ENCODE data around the gene TACSTD2.
"Not testable (repeated sequence)": the region's sequence is repeated elsewhere in the genome, so short reads cannot be mapped to it uniquely, and the experiment has no call there.

TACSTD2 gene

DNA sequence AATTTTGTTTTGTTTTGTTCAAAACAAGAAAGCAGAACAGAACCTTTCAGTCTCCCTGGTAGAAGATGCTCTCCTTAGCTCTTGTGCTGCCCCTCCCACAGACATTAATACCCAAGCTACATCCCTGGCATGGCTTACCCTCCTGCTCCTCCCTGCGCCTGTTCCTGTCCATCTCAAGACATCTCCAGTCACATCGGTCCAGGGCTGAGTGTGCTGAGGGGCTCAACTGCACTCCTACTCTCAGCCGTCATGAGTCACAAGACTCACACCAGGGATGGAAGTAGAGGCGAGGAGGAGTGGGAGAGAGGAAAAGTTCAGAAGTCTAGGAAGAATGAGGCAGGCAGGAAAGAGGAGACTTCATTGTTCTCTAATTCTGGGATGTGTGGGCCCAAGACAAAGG lies 9.2 kb upstream of the TACSTD2 start:
- DNase-seq: no peak

DNA sequence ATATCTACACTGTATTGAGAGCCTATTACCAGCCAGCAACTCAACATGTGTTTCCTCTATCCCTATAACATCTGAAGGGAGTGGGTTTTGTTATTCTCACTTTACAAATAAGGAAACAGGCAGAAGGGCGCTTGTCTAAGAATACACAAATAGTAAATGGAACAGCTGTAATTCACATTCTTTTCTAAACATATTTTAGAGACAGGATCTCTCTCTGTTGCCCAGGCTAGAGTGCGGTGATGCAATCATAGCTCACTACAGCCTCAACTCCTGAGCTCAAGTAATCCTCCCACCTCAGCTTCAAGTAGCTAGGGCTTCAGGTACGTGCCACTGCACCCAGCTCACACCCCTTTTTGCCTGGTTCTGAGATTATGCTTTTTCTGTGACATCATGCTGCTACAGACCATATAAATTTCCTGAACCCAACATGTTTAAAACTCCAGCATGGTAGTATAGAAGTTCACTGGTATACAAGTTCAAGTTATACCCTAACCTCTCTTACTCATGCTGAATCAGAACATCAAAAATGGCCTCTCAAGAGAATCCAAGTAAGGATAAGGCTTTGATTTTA lies 8.6 kb upstream of the TACSTD2 start:
- no peak for DNase-seq

DNA sequence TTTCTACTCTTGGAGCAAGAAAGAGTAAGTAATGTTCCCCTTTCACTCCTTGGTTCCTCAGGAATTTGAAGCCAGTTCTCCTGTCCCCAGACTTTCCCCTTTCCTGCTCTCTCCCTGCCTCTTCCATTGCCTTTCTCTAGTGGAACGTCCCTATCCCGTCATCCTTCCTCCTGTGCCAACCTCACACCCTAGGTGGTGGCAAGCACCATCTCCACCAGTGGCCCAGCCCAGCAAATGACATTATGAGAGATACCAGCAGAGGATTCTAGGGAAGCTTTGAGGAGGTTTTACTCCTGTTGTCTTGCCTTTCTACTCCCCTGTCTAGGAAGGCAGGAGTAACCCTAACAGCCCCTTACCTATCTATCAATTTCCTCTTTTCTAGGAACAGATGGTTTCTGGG lies 8.1 kb upstream of the TACSTD2 start:
- DNase-seq: no peak

DNA sequence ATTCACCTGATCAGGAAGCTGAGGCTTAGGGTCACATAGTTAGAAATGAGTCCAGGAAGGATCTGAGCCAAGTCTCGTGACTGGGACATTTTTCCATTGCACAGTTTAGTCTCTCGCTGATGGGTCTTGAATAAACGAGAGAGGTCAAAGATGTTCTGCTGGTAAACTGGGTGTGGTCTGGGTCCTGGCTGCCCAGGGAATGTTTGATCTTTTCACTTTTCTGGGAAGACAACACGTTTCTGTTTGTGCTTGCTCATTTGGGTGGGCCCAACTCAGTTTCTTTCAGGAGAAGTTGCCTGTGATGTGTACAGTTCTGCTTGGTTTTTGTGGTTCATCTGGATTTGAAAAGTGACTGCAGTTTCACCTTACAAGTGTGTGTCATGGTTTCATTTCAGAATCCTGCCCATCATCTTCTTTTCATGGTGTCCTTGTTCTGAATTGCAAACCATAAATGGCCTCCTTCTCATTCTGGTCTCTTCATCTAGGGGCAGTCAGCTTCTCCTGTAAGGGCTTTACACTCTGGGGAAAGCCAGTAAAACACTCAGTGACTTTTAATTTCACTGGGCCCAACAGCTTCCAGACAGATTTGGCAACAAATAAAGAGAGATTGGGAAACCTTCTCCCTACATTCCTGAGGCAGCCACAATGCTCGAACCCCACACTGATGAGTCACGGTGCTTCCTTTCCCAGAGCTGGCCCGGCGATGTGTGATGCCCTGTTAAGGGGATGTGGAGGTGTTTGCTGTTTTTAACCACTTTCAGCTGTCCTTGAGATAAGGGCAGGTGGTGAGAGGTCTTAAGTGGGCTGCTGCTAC lies 7.2 kb upstream of the TACSTD2 start:
- no peak for DNase-seq

DNA sequence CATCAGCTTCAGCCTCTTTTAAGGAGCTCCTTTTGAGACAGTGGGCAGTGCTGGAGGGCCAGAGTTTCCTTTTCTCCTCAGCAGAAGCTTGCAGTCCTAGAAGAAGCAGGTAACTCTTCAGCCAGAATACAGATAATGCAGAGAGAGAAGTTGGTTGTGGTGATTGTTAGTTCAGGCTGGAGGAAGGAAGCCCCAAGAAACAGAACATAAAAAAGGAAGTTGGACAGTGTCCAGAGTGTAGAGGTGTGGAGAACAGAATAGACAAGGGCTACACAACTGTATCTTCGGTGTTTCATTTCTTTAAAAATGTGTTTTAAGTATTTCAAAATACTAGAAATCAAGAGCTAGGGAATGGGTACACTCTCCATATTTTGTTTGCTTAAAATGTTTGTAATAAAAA lies 6.4 kb upstream of the TACSTD2 start:
- no peak for DNase-seq

DNA sequence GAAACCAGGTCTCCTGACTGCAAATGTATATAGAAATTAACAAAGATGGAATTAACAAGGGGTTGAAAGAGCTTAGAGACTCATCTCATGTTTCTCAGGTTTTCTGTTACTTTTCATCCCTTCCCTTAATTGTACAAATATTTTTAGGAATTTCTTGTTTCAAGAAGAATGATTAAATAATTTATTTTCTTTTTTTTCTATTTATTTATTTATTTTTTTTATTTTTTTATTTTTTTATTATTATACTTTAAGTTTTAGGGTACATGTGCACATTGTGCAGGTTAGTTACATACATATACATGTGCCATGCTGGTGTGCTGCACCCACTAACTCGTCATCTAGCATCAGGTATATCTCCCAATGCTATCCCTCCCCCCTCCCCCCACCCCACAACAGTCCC lies 5.1 kb upstream of the TACSTD2 start:
- not testable (repeated sequence) for DNase-seq

DNA sequence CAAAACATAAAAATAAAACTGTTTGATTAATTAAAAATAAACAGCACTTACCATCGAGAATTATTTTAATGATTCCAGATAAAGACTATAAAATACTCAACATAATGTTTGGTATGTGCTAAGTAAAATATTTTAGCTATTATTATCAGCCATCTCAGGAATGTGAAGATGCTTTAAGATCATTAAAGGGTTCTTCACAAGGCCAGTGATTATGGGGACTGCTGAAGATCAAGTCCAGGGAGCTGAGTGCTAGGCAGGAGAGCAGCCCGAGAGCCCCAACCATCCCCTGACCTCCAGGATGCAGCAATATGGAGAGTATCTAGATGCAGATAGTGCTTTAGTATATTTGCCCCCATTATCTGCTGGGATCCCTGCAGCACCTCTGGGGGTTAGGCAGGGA lies 4.6 kb upstream of the TACSTD2 start:
- DNase-seq: no peak

DNA sequence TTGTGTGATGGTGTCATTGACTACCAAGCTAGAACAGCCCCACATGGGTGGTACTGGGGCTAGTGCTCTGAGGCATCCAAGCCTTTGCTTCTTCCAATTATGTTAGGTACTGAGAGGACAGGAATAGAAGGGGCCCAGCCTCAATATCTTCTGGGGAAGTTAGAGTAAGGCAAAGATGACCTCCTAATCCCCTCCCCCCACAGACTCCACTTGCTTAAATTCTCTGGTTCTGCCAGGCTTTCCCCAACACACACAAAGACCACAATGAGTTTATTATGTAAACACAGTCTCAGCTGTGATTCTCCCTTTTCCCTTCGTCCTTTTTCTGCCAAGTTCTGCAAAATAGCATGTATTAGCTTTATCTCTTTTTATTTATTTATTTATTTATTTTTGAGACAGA lies 3.1 kb upstream of the TACSTD2 start:
- no peak for DNase-seq

DNA sequence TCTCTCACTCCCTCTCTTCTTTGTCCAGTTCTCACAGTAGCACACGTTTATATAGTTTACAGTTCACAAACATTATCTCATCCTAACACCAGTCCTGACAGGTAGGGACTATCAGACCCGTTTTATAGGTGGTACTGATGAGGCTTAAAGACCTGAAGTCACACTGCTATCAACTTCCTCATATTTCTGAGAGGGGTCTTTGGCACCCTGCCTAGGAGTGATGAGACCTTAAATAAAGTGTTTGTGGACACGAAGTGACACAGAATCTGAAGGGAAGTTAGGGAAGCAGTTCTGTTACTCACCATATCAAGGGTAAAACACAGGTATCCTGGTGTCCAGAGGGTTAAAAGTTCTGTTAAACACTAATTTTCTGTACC lies 590 bp upstream of the TACSTD2 start:
- no peak for DNase-seq

DNA sequence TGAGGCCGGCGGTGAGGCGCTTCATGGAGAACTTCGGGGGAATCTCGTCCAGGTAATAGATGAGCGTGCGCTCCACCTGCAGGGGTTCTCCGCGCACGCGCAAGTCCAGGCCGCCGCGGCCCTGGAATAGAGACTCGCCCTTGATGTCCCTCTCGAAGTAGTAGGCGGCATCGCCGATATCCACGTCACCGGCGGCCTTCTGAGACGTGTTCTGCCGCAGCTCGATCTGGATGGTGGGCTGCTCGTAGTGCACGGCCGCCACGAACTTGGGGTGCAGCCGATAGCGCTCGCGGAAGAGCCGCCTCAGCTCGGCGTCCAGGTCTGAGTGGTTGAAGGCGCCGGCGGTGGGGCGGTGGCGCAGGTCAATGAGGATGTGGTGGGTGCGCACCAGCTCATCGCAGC lies 726 bp downstream of the TACSTD2 start:
- DNase-seq: peak; percentile 7

DNA sequence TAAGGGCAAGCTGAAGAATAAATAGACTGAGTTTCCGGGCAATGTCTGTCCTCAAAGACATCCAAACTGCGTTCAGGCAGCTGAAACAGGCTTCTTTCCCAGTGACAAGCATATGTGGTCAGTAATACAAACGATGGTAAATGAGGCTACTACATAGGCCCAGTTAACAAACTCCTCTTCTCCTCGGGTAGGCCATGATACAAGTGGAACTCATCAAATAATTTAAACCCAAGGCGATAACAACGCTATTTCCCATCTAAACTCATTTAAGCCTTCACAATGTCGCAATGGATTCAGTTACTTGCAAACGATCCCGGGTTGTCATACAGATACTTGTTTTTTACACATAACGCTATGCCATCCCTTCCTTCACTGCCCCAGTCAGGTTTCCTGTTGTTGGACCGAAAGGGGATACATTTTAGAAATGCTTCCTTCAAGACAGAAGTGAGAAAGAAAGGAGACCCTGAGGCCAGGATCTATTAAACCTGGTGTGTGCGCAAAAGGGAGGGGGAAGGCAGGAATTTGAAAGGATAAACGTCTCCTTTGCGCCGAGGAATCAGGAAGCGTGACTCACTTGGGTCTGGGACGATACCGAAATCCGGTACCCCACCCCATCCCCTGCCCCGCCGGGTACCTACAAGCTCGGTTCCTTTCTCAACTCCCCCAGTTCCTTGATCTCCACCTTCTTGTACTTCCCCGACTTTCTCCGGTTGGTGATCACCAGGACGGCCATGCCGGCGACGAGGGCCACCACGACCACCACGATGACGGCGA lies 1.3 kb downstream of the TACSTD2 start:
- DNase-seq: no peak

DNA sequence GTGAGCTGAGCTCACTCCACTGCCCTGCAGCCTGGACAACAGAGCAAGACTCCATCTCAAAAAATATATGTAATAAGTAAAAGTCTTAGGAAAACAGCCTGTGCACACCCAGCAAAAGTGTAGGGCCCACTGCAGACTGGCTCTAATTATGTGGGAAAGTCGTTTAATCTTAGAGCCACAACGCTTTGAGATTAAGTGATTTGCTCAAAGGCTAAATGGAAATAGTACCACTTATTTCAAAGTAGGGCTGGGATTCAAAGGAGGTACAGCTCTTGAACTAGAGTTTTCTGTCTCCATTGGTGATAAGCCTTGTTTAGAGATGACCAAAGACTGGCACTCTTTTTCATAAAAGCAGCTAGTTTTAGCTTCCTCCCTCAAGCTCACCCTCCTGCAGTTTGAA lies 2.2 kb downstream of the TACSTD2 start:
- DNase-seq: no peak

DNA sequence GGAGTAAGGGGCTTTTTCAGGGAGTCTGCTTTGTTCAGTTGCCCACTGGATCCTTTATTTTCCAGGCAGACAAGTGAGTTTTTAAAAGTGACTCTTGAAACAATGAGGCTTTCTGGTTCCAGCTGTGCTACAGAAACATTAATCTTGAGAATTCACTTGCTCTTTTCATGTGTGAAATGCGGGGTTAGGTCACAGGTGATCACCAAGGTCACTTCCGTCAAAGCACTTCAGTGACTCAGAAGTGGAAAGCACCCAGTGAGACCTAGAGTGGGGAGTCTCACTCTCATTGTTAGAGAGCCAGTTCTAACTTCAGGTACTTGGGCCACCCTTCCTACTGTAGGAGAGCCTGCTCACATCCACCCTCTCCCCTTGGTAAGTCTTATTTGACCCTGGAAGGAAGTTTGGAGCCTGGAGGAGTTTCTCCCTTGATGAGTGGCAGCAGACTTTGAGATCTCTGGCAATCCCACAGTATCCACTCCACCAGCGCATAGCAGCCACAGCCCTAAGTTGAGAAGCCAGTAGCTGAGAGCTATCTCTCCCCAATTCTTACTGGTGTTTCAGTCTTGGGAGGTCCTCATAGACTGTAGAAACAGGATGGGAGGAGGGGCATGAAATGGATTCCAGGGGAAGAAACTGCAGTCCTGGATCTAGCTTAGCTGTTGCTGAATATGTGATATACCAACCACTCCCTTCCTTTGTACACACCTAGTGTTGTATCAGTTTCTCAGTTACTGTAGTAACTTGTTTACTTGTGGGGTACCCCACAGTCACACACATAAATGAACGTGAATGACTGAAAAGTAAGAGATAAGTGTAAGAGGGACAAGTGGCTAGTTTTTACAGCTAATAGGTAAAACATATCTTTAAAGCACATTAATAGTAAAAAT lies 3.1 kb downstream of the TACSTD2 start:
- peak; percentile 45 for DNase-seq

DNA sequence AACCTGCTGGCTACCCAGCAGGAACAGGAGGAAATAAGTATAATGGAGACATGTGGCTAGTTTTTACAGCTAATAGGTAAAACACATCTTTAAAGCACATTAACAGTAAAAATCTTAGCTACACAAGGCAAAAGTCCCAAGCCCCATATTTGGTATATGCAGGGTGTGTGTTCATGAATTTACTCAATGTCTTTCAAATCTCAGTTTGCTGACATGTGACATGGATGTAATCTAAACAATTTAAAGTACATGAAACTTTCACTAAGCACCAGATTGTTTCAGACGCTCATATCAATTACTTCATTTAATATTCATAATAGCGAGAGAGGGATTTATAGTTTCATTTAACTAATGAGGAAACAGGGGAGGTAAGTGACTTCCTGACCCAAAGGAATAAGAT lies 3.9 kb downstream of the TACSTD2 start:
- no peak for DNase-seq

DNA sequence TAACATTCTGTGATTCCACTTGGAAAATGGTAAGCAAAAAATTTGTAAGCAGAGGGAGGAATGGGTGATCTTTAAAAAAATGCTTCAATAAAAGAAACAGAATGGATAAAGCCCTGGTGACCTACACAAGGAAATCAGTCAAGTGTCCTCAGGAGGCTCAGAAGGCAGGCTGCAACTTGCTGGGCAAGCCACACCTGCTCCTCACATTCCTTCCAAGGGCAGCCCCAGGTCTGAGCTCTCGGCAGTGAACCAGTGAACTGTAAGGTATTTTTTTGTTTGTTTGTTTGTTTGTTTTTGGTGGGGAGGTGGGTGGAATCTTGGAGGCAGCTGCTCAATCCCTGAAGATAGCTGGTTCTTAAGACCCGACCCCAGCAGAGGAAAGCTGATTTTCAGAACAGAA lies 4.4 kb downstream of the TACSTD2 start:
- no peak for DNase-seq

DNA sequence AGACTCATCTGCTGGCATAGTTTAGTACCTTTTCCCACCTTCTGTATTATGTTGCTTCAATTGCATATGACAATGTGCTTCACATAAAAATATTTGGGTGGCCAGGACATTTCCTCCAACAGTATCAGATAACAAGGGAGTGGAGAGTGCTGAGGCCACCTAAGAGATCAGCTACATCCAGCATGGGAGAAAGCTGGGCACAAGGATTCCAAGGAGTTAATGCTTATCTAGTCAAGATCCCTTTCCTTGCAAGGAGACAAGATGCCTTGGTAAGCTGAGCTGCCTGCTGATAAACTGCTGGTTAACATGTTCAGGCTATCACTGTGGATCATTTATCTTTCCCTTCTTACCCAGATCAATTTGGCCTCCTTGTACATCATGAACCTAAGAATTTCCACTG lies 5.4 kb downstream of the TACSTD2 start:
- no peak for DNase-seq

DNA sequence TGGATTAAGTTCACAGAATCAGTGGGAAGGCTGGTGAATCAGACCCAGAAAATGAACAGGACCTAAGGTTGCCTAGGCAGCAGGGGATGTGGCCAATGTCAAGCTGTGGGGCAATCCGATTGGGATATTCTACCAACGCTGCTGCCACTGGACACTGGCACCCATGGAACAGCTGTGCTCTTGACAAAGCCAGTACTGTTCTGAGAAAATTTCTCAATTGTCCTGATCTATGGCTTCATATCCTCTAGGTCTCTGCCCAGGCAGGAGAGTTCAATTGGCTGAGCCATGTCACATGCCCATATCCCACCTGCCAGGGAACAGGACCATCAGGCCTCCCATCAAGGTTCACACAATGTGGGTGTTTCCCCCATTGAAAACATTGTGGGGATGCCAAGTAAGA lies 6.2 kb downstream of the TACSTD2 start:
- DNase-seq: no peak

DNA sequence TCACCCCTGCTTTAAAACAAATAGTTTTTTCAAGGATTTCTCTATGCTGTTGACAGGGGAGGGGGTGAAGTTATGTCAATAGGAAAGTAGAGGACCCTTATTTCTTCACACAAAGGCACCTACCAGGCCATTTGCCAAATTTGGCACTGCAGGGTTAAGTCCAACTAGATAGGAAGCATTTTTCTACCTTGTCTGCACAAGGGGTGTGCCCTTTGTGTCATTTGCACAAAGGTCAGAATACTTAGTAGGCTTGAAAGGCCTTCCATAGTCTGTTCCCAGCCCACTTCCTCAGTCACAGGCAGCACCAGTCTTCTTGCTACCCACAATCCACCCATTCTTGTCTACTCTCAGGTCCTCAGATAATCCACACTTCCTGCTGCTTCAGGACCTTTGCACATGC lies 7.0 kb downstream of the TACSTD2 start:
- no peak for DNase-seq

DNA sequence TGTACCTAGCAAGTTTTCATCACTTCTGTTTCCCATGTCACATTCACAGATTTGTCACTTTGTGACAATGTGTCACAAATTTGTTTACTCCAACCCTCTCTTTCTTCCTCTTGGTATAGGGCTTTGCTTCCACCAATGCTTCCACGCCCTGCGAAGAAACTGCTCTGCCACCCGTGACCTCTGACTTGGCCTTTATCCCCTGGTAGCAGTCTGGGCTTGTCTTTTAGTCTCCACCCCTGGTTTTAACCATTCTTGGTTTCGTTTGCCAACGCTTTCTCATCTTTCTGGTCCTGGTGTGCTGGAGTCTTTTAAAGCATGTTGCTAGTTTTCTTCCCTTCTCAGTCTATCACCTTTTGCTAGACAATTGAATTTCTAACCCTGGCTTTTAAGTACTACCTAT lies 8.1 kb downstream of the TACSTD2 start:
- DNase-seq: no peak

DNA sequence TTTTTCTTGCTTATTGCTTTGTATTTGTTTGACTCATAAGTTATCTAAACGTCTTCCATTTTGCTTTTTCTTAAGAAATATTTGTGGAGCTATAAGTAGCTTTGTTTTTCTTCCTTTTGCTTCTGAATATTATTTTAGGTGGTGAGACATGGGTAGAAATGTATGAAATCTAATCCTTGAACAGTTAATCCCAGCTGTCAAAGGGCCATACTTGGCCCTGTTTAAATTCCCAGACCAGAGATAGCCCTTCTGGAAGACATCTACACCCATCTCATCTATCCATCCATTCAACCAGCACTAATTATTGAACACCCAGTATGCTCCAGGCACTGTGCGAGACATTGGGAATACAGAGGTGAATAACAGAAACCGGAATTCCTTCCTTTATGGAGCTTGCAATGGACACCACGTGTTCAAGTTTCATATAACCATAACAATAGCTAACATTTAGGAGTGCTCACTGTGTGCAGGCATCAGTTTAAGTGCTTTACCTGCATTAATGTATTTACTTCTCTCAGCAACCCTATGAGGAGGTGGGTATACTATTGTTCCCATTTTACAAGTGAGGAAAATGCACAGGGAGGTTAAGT lies 8.7 kb downstream of the TACSTD2 start:
- no peak for DNase-seq

DNA sequence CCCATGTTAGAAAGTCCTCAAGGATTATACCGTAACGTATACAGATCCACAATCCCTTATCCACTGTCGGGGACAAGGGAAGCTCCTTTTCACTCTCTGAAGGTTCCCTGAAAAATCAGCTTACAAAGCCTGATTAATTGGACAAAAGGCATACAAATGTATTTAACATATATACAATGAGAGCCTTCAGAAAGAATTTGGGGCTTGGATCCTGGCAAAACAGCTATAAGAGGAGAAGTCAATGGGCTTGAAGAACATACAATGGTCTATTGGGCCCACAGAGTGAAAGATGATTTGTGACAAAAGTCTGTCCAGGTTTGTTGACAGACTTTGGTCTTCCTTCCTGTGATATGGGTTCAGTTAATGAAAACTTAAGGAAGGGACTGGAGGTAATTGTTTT lies 10.7 kb downstream of the TACSTD2 start:
- DNase-seq: no peak

DNA sequence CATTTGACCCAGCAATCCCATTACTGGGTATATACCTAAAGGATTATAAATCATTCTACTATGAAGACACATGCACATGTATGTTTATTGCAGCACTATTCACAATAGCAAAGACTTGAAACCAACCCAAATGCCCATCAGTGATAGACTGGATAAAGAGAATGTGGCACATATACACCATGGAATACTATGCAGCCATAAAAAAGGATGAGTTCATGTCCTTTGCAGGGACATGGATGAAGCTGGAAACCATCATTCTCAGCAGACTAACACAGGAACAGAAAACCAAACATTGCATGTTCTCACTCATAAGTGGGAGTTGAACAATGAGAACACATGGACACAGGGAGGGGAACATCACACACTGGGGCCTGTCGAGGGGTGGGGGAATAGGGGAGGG lies 13.3 kb downstream of the TACSTD2 start:
- DNase-seq: not testable (repeated sequence)

DNA sequence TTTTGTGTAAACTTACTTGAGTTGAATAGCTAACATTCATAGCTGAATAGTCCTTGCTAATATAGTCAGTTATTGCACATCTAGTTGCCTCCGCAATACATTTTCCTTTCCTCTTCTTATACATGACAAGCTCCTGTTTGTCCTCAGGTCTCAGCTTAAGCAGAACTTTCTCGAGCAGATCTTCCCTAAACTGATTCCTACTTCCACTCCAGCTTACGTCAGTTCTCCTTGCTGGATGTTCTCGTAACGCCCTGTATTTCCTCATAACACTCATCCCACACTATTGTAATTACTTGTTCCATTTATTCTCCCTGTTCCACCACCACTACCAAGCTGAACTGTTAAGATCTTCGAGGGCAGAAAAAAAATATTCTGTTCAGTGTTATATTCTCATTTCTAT lies 15.4 kb downstream of the TACSTD2 start:
- DNase-seq: no peak
